ENCODE data around the gene HAGH.

HAGH gene

DNA sequence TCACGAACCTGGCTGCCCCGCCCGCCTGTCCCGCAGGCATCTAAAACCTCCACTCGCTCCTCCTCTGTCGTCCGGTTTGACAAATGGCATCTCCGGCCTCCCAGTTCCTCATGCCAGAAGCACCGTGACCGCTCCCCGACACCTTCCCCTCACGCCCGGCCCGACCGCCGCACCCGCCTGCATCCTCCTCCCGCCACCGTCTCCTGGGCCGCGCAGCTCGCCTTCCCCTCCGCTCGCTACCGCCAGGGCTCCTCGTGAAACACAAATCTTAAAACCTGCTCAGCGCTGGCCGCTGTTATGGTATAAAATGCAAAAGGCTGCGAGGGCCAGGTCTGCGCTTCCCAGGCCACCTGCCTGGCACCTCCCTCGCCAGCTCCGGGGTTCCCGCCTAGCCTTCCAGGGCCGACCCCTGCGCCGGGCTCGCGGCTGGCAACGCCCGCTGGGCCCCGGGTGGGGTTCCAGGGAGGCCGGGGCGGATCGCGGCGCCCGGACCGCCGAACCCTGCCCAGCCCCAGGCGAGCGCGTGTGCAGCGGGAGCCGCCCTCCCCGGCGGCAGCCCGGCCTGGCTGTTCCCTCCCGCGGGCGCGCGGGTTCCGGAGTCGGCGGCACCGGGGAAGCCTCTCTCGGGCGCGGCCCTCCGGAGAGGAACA, 44.7 kb downstream of the HAGH start:
- Histone ChIP-seq H3K4me1 (ENCODE audit: insufficient read depth, low read length) (peaks cover 49% of the 10 kb centered on the region), H2AFZ (ENCODE audit: low read depth, low read length) (peak overlapping the region; percentile 75), H3K4me3 (ENCODE audit: low read depth in 1 of 2, low read length in 2 of 2) (peak overlapping the region; percentile 83 to 97; a peak in 3 of 4 replicates), H3K27me3 (ENCODE audit: insufficient read depth, low read length, poor library complexity) (no peaks in the 10 kb centered on the region), H3K36me3 (ENCODE audit: insufficient read depth, low read length) (peaks cover 68% of the 10 kb centered on the region), H3K4me2 (ENCODE audit: insufficient read depth, low read length) (peak overlapping the region; percentile 95), H4K20me1 (ENCODE audit: insufficient read depth, low read length) (peaks cover 77% of the 10 kb centered on the region), H3K79me2 (ENCODE audit: insufficient read depth, low read length) (peaks cover 77% of the 10 kb centered on the region), H3K27ac (ENCODE audit: low read length) (peak overlapping the region; percentile 64), H3K9ac (ENCODE audit: low read depth, low read length) (peak overlapping the region; percentile 83), H3K9me3 (ENCODE audit: insufficient read depth, low read length, severe bottlenecking) (no peaks in the 10 kb centered on the region)
- ATAC-seq (ENCODE audit: insufficient read depth, low read depth): peak; percentile 8; the same call in 1 of the 3 replicates
- DNase-seq: peak; percentile 34
- TF ChIP-seq, protein P1, sequence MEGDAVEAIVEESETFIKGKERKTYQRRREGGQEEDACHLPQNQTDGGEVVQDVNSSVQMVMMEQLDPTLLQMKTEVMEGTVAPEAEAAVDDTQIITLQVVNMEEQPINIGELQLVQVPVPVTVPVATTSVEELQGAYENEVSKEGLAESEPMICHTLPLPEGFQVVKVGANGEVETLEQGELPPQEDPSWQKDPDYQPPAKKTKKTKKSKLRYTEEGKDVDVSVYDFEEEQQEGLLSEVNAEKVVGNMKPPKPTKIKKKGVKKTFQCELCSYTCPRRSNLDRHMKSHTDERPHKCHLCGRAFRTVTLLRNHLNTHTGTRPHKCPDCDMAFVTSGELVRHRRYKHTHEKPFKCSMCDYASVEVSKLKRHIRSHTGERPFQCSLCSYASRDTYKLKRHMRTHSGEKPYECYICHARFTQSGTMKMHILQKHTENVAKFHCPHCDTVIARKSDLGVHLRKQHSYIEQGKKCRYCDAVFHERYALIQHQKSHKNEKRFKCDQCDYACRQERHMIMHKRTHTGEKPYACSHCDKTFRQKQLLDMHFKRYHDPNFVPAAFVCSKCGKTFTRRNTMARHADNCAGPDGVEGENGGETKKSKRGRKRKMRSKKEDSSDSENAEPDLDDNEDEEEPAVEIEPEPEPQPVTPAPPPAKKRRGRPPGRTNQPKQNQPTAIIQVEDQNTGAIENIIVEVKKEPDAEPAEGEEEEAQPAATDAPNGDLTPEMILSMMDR (IDR thresholded peaks at IDR 0.05; ENCODE audit: borderline replicate concordance, extremely low read depth, low read length, poor library complexity, severe bottlenecking): peak; percentile 14
- TF ChIP-seq EZH2 (IDR thresholded peaks at IDR 0.05; ENCODE audit: borderline replicate concordance, low read depth, low read length, severe bottlenecking): no peak

DNA sequence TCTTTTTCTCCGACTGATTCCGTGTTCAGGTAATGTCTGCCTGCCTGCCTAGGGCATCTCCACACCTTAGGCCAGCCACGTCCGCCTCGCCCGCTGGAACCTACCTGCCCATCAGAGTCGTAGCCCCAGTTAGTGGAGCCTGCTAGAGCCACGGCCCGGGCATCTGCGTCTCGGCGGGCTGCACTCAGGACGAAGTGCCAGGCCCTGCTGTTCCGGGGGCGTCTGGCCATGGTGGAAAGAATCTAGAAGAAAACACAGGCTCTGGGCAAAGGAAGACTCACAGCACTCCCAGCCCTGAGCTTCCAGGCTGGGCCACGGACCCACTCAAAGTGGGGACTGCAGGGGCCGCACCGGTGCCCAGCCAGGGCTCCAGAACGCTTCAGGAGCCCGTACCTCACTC, 45.4 kb downstream of the HAGH start:
- no peaks in the 10 kb centered on the region for H3K9me3 ChIP-seq (ENCODE audit: insufficient read depth, low read length, severe bottlenecking)
- no peak for DNase-seq
- peaks cover 74% of the 10 kb centered on the region for H4K20me1 ChIP-seq (ENCODE audit: insufficient read depth, low read length)
- H3K9ac ChIP-seq (ENCODE audit: low read depth, low read length): peak overlapping the region; percentile 83
- H3K27ac ChIP-seq (ENCODE audit: low read length): peak overlapping the region; percentile 64; the same call in 1 of the 2 replicates
- peaks cover 48% of the 10 kb centered on the region for H3K4me1 ChIP-seq (ENCODE audit: insufficient read depth, low read length)
- H3K79me2 ChIP-seq (ENCODE audit: insufficient read depth, low read length): peaks cover 71% of the 10 kb centered on the region
- no peak for ATAC-seq (ENCODE audit: insufficient read depth, low read depth)
- peak overlapping the region; percentile 95 for H3K4me2 ChIP-seq (ENCODE audit: insufficient read depth, low read length)
- peaks cover 68% of the 10 kb centered on the region for H3K36me3 ChIP-seq (ENCODE audit: insufficient read depth, low read length)
- TF ChIP-seq, protein P1 (IDR thresholded peaks at IDR 0.05; ENCODE audit: borderline replicate concordance, extremely low read depth, low read length, poor library complexity, severe bottlenecking): no peak
- no peak for TF ChIP-seq EZH2 (IDR thresholded peaks at IDR 0.05; ENCODE audit: borderline replicate concordance, low read depth, low read length, severe bottlenecking)
- H3K27me3 ChIP-seq (ENCODE audit: insufficient read depth, low read length, poor library complexity): no peaks in the 10 kb centered on the region
- H2AFZ ChIP-seq (ENCODE audit: low read depth, low read length): no peak overlapping the region
- peak overlapping the region; percentile 83 to 97; a peak in 3 of 4 replicates for H3K4me3 ChIP-seq (ENCODE audit: low read depth in 1 of 2, low read length in 2 of 2)

DNA sequence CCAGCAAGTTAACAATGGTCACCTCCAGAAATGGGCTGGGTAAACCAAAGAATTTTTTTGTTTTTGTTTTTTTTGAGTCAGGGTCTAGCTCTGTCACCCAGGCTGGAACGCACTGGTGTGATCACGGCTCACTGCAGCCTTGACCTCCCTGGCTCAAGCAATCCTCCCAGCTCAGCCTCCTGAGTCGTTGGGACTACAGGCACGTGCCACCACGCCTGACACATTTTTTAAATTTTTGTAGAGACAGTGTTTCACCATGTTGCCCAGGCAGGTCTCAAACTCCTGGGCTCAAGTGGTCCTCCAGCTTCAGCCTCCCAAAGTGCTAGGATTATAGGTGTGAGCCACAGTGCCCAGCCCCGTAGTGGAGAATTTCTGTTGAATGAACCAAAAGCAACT, 46.0 kb downstream of the HAGH start:
- peak overlapping the region in 1 of 2 experiments; percentile 83; a peak in 2 of 4 replicates for H3K4me3 ChIP-seq (ENCODE audit: low read depth in 1 of 2, low read length in 2 of 2)
- H3K4me2 ChIP-seq (ENCODE audit: insufficient read depth, low read length): peak overlapping the region; percentile 95
- peaks cover 74% of the 10 kb centered on the region for H4K20me1 ChIP-seq (ENCODE audit: insufficient read depth, low read length)
- TF ChIP-seq, protein P1 (IDR thresholded peaks at IDR 0.05; ENCODE audit: borderline replicate concordance, extremely low read depth, low read length, poor library complexity, severe bottlenecking): no peak
- TF ChIP-seq EZH2 (IDR thresholded peaks at IDR 0.05; ENCODE audit: borderline replicate concordance, low read depth, low read length, severe bottlenecking): no peak
- no peak overlapping the region for H2AFZ ChIP-seq (ENCODE audit: low read depth, low read length)
- H3K27me3 ChIP-seq (ENCODE audit: insufficient read depth, low read length, poor library complexity): no peaks in the 10 kb centered on the region
- no peak for ATAC-seq (ENCODE audit: insufficient read depth, low read depth)
- no peak for DNase-seq
- peaks cover 66% of the 10 kb centered on the region for H3K79me2 ChIP-seq (ENCODE audit: insufficient read depth, low read length)
- H3K36me3 ChIP-seq (ENCODE audit: insufficient read depth, low read length): peaks cover 68% of the 10 kb centered on the region
- peak overlapping the region; percentile 83; the same call in 1 of the 2 replicates for H3K9ac ChIP-seq (ENCODE audit: low read depth, low read length)
- no peaks in the 10 kb centered on the region for H3K9me3 ChIP-seq (ENCODE audit: insufficient read depth, low read length, severe bottlenecking)
- no peak overlapping the region; the same call in 1 of the 2 replicates for H3K27ac ChIP-seq (ENCODE audit: low read length)
- peaks cover 45% of the 10 kb centered on the region for H3K4me1 ChIP-seq (ENCODE audit: insufficient read depth, low read length)
